ENCODE measurements around the gene NUTM2F.
"Not testable (repeated sequence)": the region's sequence is repeated elsewhere in the genome, so short reads cannot be mapped to it uniquely, and the experiment has no call there.

The NUTM2F gene

DNA sequence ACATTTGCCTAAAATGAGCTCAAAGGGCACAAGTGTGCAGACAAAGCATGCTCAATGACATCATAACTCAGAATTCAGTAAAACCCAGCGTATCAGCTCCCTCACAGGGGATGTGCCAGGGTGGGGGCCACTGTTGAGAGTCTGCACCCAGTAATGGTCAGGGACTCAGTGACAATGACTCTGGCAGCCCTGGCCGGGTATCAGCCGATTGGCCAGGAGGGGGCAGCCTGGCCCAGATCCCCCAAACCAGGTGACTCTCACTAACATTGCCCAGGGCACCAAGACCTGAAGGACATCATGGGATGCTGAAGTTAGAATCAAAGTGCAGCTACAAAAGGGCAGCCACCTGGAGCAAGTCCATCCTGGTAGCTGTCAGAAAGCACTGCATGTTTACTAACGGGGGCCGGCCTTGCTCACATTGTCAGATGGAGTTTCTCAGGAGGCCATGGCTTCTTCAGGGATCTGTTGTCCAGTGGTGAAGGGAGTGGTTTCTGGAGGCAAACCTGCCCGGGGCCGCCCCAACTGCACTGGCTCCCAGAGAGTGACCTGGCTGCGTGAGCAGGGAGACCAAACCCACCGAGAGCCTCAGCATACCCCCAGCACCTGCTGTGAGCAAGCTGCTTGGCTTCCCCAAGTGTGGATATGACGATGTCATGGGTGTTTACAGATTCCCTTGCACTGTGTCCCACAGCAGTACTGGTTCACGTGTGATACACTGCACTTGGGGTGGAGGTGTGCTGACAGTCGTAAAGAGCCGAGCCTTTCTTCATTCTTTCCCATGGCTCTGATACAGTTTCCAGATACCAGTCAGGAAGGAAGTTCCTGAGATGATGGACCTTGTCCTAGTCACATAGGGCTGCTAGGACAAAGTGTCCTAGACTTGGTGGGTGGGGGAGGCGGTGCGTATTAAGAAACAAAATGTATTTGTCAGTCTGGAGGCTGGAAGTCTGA is 13.1 kb downstream of the NUTM2F start:
- DNase-seq, result not testable (repeated sequence)

- DNase-seq, result no peak
Observed at GRCh38 chr9:94303321-94303720, 25.1 kb downstream of the NUTM2F start.

- no peak for DNase-seq
Observed at GRCh38 chr9:94302426-94302825, 26.0 kb downstream of the NUTM2F start.

DNA sequence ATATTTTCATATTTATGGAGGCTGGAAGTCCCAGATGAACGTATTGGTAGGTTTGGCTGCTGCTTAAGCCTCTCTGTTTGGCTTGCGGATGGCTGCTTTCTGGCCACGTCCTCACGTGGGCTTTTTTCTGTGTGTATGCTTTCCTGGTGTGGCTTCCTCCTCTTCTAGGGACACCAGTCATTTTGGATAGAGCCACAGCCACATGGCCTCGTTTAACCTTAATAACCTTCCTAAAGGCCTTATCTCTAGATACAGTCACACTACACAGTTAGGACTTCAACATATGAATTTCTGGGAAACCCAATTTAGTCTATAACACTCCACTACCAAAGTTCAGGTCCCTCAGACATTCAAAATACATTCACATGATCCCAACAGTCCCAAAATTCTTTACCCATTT is 26.9 kb downstream of the NUTM2F start:
- no peak for DNase-seq

GRCh38 chr9:94300470-94301301 is 27.8 kb downstream of the NUTM2F start:
- DNase-seq, result no peak

DNA sequence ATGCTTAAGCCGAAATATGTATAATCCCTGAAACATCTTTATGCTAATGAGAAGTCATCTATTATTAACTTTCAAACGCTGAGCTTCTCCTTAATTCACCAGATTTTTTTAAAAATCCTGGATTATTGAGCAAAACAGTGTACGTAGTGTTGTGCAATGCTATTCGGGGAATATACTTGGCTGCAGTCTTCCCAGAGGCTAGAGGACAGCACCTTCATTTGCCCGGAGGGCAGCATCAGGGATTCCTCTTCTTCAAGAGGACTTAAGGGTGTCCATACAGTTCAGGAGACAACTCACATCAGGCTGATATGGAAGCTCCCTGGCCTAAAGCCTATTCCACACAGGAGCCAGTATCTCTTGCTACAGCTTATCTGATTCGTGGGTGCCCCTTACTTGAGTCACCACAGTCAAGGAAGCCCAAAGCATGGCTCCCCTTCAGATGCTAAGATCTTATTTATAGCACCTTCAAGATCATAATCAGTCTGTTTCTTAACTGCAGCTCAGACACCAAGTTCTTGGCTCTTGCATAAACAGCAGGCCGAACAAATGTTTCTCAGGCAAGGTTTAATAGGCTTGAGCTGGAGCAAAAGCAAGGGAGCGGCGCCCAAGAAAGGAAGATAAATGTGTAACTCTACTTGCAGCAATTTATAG is 29.4 kb downstream of the NUTM2F start:
- DNase-seq, result no peak

GRCh38 chr9:94289691-94290090 is 38.8 kb downstream of the NUTM2F start:
- no peak for DNase-seq

- no peak for DNase-seq
Observed at GRCh38 chr9:94287877-94288513, 40.4 kb downstream of the NUTM2F start.

DNA sequence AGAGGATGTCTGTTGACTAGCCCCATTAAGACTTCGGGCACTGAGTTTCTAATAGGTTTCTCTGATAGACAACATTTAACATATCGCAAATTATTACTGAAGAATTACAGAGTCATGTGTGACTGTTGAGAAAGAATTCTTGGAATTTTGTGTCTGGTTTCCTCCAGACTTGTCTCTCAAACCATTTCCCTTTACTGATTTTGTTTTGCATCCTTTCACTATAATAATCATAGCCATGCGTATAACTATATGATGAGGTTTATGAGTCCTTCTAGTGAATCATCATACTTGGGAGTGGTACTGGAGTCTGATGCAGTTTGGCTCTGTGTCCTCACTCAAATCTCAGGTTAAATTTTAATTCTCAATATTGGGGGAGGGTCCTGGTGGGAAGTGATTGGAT is 42.3 kb downstream of the NUTM2F start:
- DNase-seq, result no peak

- no peak for DNase-seq
Observed at GRCh38 chr9:94281101-94281500, 47.3 kb downstream of the NUTM2F start.

DNA sequence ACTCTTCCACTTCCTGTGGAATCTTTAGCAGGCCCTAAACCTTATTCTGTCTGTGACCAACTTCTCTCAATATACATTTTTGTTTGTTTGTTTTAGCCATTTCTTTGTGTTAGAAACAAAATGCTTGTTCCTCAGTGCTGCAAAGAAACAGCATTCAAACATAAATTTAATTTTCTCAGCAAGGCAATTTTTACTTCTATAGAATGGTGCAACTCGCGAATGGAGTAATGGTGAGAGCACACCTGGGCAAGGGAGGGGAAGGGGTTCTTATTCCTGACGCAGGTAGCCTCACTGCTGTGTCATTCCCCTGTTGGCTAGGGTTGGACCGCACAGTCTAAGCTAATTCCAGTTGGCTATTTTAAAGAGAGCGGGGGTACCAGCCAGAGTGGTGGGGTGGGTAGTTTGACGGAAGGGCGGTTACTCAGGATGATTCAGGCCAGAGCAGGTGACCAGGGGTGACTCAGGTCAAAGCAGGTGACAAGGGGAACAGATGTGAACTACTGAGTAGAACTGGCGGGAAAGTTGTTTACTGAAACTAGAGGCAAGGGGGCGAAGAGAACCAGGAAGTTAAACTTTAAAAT is 47.9 kb downstream of the NUTM2F start:
- DNase-seq, result no peak

DNA sequence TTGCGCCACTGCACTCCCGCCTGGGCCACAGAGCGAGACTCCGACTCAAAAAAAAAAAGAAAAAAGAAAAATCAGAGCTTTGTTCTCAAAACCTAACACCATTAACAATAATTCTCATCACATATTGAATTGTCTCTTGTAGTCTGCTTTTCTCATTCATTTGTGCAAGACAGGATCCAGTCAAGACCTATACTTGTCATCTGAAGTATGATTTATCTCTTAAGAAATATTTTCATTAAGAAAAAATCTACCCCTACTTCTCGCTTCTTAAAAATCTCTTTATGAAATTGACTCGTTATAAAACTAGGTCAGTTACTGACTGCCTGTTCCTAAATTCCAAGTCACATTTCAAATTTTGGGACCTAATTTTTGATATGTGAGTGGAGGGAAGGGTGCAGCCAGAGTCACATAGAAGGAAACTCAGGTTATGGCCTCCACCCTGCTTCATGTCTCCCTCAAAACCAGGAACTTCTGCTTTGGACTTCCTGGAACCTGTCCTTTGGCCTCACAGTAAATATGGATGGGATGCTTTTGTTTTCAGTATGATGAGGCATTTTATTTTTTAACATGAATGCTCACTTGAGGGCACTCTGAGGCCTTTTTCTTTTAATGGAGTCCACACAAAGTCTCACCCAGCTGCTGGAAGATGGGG is 50.4 kb downstream of the NUTM2F start:
- DNase-seq, result no peak

GRCh38 chr9:94277029-94277428 is 51.4 kb downstream of the NUTM2F start:
- not testable (repeated sequence) for DNase-seq

DNA sequence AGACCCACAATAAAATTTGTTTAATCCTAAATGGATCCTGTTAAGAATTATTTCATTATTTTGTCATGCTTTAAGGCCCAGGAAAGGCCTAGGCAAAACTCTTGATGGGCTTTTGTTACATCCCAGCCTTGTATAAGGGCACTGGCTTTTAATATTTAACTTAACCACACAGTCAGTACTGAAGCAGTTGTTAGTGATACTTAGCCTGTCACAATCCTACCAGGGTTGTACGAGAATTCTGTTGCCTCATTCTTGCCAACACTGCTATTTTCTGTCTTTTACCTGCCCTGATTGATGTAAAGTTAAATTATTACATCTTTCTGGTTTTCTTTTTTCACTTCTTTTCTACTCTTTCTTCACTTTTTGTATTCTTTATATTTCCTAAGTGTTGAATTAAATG is 58.4 kb downstream of the NUTM2F start:
- no peak for DNase-seq

GRCh38 chr9:94269264-94269663 is 59.2 kb downstream of the NUTM2F start:
- DNase-seq, result no peak
